Mesendoderm (in vitro differentiated cells): ENCODE data around the gene NAA40. TPM values are rescaled to one million over a fixed set of nuclear protein-coding genes. Genes with fewer than 3 reads are reported as not detected.

ENCODE experiments used
- DNase-seq: peaks from one replicate; pipeline ENCODE4 v3.0.0; 2013
- H2AK5ac ChIP-seq: 2 replicates; pipeline ENCODE4 v1.6.1; 2013; ENCODE audit warnings: low read length, inconsistent platforms
- H2BK120ac ChIP-seq: 2 replicates; pipeline ENCODE4 v1.6.1; 2013; ENCODE audit warnings: low read depth, mild to moderate bottlenecking, low read length, moderate library complexity, mixed read lengths
- H2BK15ac ChIP-seq: replicated peaks from 2 replicates; pipeline ENCODE4 v1.6.1; 2013; ENCODE audit warnings: low read depth, mild to moderate bottlenecking, moderate library complexity
- H2BK5ac ChIP-seq: 2 replicates; pipeline ENCODE4 v1.6.1; 2013; ENCODE audit warnings: low read length, inconsistent platforms
- H3K18ac ChIP-seq: 2 replicates; pipeline ENCODE4 v1.6.1; 2013; ENCODE audit warnings: mild to moderate bottlenecking, low read length, mixed read lengths
- H3K23ac ChIP-seq: one replicate; pipeline ENCODE4 v1.6.1; 2013; ENCODE audit warnings: low read length
- H3K27ac ChIP-seq: 2 replicates; pipeline ENCODE4 v1.5.1; 2013; ENCODE audit warnings: low read depth, mild to moderate bottlenecking, inconsistent platforms, low read length, moderate library complexity
- H3K27me3 ChIP-seq: 2 replicates; pipeline ENCODE4 v1.6.1; 2013; ENCODE audit warnings: low read length, control low read depth, mild to moderate bottlenecking, inconsistent platforms; ENCODE audit not compliant: insufficient read depth, poor library complexity
- H3K36me3 ChIP-seq: 2 replicates; pipeline ENCODE4 v1.6.1; 2013; ENCODE audit warnings: low read length, inconsistent platforms; ENCODE audit not compliant: control insufficient read depth, insufficient read depth
- H3K4ac ChIP-seq: one replicate; pipeline ENCODE4 v1.6.1; 2013; ENCODE audit warnings: low read depth, mild to moderate bottlenecking, low read length, moderate library complexity
- H3K4me1 ChIP-seq: 2 replicates; pipeline ENCODE4 v1.6.1; 2013; ENCODE audit warnings: low read depth, low read length, inconsistent platforms; ENCODE audit not compliant: control insufficient read depth
- H3K4me2 ChIP-seq: 2 replicates; pipeline ENCODE4 v1.6.1; 2013; ENCODE audit warnings: low read length
- H3K4me3 ChIP-seq: 2 replicates; pipeline ENCODE4 v1.5.1; 2013; ENCODE audit warnings: mild to moderate bottlenecking, low read length
- H3K56ac ChIP-seq: one replicate; pipeline ENCODE4 v1.6.1; 2013; ENCODE audit warnings: low read length
- H3K79me1 ChIP-seq: 2 replicates; pipeline ENCODE4 v1.6.1; 2013; ENCODE audit warnings: low read length, inconsistent platforms
- H3K79me2 ChIP-seq: 2 replicates; pipeline ENCODE4 v1.6.1; 2013; ENCODE audit warnings: mild to moderate bottlenecking, low read length; ENCODE audit not compliant: control insufficient read depth, insufficient read depth
- H3K9ac ChIP-seq: 2 replicates; pipeline ENCODE4 v1.6.1; 2013; ENCODE audit warnings: low read length, inconsistent platforms
- H4K5ac ChIP-seq: one replicate; pipeline ENCODE4 v1.6.1; 2013; ENCODE audit warnings: low read length
- H4K8ac ChIP-seq: one replicate; pipeline ENCODE4 v1.6.1; 2013; ENCODE audit warnings: low read depth, mild to moderate bottlenecking, control low read depth, low read length, moderate library complexity
- WGBS: extraction: QIAGEN DNeasy Blood & Tissue Kit; methylation state at CpG from one replicate; pipeline ENCODE4 v1.1.7; 2013; ENCODE audit warnings: low lambda C conversion rate, missing lambda C conversion rate; ENCODE audit not compliant: insufficient coverage; ENCODE audit errors: extremely low coverage; 5-methylcytosine and 5-hydroxymethylcytosine counted together
- polyA plus RNA-seq, 2 experiments: library from polyadenylated mRNA; stranded (reverse); fragments of 200-250 nt; gene quantifications; one replicate each; pipeline ENCODE4 v1.2.3, GENCODE V29; 2013

NAA40 gene
- 20.3 TPM for polyA plus RNA-seq (2013, experiment 1 of 2)
- 19.6 TPM for polyA plus RNA-seq (2013, experiment 2 of 2)

DNA sequence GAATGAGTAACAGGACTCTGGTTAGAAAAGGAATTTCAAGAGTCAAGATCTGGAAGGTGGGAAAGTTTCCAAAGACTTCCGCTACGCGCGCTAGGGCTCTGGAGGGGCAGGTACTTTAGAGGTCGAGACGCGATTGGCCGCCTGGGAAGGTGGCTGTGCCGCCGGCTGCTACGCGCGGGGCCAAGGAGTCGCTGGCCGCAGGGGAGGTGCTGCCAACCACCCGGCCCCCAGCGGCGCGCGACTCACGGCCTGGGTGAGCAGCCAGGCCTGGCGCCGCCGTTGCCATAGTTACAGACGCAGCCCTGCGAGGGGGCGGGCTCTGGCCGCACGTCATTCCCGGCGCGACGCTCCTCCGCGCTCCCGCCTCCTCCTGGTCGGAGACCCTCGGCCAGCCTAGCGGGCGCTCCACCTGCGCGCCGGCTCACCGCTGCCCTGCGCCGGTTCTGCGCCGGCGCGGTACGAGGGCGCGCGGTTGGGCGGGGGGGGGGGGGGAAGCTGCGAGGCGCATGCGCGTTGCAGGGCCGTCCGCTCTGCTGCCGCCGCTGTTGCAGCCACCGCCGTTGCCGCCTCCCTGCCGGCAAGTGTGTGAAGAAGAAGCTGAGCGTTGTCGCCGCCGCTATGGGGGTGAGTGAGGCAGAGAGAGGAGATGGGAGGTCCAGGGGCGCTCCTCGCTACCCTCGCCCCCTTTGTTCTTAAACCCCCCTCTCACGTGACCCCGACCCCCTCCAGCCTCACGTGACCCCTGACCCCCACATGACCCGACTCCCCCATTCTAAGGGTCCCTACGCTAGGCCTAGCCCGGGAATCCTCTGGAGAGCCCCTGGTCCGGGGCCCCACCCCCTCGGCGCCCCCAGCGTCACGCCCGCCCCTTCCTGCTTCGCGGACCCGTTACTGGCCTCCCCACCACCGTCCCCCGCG, at the start of gene NAA40:
Gene NAA40, plus strand, starts transcription at position 524 of the 918 bp plus-strand sequence. Its CDS starts 95 bp downstream, at position 619.
- H3K9ac ChIP-seq = peak within 1 kb of the TSS; percentile 89
- no peaks in the 10 kb centered on the region for H3K27me3 ChIP-seq
- H2AK5ac ChIP-seq = peak within 1 kb of the TSS; percentile 88
- peak within 1 kb of the TSS; percentile 100 for H3K4me2 ChIP-seq
- H2BK15ac ChIP-seq = no peak within 1 kb of the TSS
- DNase-seq = peak; percentile 99
- H2BK120ac ChIP-seq = no peak within 1 kb of the TSS
- H3K27ac ChIP-seq = peak within 1 kb of the TSS; percentile 94
- no peak within 1 kb of the TSS for H4K5ac ChIP-seq
- H3K36me3 ChIP-seq = no peaks in the 10 kb centered on the region
- no peak within 1 kb of the TSS for H4K8ac ChIP-seq
- no peaks in the 10 kb centered on the region for H3K4me1 ChIP-seq
- peak within 1 kb of the TSS; percentile 89 for H3K4me3 ChIP-seq
- H3K56ac ChIP-seq = peak within 1 kb of the TSS; percentile 98
- H3K18ac ChIP-seq = peak within 1 kb of the TSS; percentile 85
- H3K4ac ChIP-seq = peak within 1 kb of the TSS; percentile 95
- H3K23ac ChIP-seq = peak within 1 kb of the TSS; percentile 89
- H2BK5ac ChIP-seq = peak within 1 kb of the TSS; percentile 76
- peaks cover 20% of the 10 kb centered on the region for H3K79me1 ChIP-seq
- peaks cover 24% of the 10 kb centered on the region for H3K79me2 ChIP-seq
- no CpG with 5 or more reads among the region's 92 CpGs for WGBS

DNA sequence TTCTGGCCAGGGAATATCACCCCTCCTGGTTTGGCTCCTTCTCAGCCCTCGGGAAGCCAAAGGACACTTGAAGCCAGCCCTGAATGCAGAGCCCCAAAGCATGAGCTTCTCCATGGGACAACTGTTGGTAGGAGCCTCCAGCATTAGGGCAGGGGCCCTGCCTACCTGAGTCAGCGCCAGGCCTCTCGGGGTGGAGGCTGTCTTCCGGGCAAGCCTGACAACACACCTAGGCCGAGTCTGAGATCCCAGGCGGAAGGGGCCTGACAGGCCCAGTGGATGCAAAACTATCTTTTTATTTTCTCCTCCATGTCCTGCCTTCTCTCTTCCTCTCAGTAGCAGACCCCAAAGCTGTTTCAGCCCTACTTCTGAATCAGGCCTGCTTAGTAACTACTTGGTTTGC, 49.5 kb upstream of the NAA40 start:
- H2AK5ac ChIP-seq = no peak overlapping the region
- H2BK120ac ChIP-seq = no peak overlapping the region
- H3K4me1 ChIP-seq = peaks cover 19% of the 10 kb centered on the region
- H3K27me3 ChIP-seq = no peaks in the 10 kb centered on the region
- H3K23ac ChIP-seq = no peak overlapping the region
- peak overlapping the region; percentile 94 for H3K56ac ChIP-seq
- H3K9ac ChIP-seq = no peak overlapping the region
- H3K36me3 ChIP-seq = no peaks in the 10 kb centered on the region
- H3K4ac ChIP-seq = no peak overlapping the region
- H3K79me1 ChIP-seq = peaks cover 32% of the 10 kb centered on the region
- H3K4me2 ChIP-seq = no peak overlapping the region
- H2BK15ac ChIP-seq = no peak overlapping the region
- H4K5ac ChIP-seq = no peak overlapping the region
- H3K27ac ChIP-seq = no peak overlapping the region
- no peak for DNase-seq
- no peak overlapping the region for H4K8ac ChIP-seq
- peaks cover 51% of the 10 kb centered on the region for H3K79me2 ChIP-seq
- no peak overlapping the region for H2BK5ac ChIP-seq
- WGBS = no CpG with 5 or more reads among the region's 6 CpGs
- no peak overlapping the region for H3K4me3 ChIP-seq
- H3K18ac ChIP-seq = no peak overlapping the region

DNA sequence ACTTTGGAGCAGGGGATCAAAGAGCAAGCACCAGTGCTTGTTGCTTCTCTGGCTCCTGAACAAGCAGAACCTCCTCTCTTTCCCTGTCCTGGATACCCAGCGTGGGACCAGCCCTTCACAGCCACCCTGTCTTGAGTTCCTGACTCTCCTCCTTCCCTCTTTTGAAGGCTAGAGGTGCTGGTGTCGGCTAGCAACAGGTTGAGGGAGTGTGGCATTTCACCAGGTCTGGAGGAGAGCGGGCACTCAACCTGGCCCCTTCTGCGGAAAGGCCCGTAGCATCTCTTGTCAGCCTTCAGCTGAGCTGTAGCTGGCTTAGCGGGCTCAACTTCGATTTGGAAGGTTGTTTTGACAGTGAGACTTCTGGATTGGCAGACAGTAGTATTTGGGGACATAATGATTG, 48.4 kb upstream of the NAA40 start:
- H4K8ac ChIP-seq = no peak overlapping the region
- H3K27ac ChIP-seq = no peak overlapping the region
- no peak for DNase-seq
- no peak overlapping the region for H2BK120ac ChIP-seq
- no peaks in the 10 kb centered on the region for H3K36me3 ChIP-seq
- no peak overlapping the region for H3K4ac ChIP-seq
- H3K79me2 ChIP-seq = peaks cover 42% of the 10 kb centered on the region
- H3K23ac ChIP-seq = no peak overlapping the region
- no peak overlapping the region for H2AK5ac ChIP-seq
- no peak overlapping the region for H3K9ac ChIP-seq
- no peak overlapping the region for H2BK15ac ChIP-seq
- no peak overlapping the region for H3K4me3 ChIP-seq
- peaks cover 31% of the 10 kb centered on the region for H3K79me1 ChIP-seq
- H3K27me3 ChIP-seq = no peaks in the 10 kb centered on the region
- no CpG with 5 or more reads among the region's 7 CpGs for WGBS
- H3K56ac ChIP-seq = no peak overlapping the region
- H3K18ac ChIP-seq = no peak overlapping the region
- no peak overlapping the region for H2BK5ac ChIP-seq
- H4K5ac ChIP-seq = no peak overlapping the region
- H3K4me1 ChIP-seq = peaks cover 19% of the 10 kb centered on the region
- H3K4me2 ChIP-seq = no peak overlapping the region

DNA sequence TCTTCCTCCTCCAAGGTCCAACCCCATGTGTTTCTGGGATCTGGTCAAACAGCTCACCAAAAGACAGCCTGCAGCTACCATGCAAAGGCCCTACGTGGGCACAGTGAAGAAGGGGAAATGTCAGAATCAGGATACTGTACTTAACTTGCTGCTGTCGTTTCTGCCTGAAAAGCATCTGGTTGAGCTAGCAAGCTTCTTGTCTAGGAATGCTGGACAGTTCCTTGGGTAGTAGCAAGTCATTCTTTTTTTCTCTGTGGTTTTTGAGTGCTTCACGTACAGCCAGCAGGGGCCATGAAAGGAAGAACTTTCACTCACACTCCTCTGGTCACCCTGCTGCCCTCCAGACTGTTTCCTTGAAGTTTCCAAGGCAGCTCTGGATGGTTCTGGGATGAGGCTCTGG, 46.6 kb upstream of the NAA40 start:
- no peak overlapping the region for H3K4me3 ChIP-seq
- no peak overlapping the region for H3K9ac ChIP-seq
- no peak overlapping the region for H4K8ac ChIP-seq
- H4K5ac ChIP-seq = no peak overlapping the region
- no peaks in the 10 kb centered on the region for H3K27me3 ChIP-seq
- H2BK15ac ChIP-seq = no peak overlapping the region
- H3K27ac ChIP-seq = no peak overlapping the region
- peaks cover 13% of the 10 kb centered on the region for H3K4me1 ChIP-seq
- no peak overlapping the region for H3K18ac ChIP-seq
- no peak overlapping the region for H3K56ac ChIP-seq
- no peak overlapping the region for H3K23ac ChIP-seq
- H2BK5ac ChIP-seq = no peak overlapping the region
- no peak overlapping the region for H3K4ac ChIP-seq
- H3K36me3 ChIP-seq = peaks cover 5% of the 10 kb centered on the region
- peaks cover 31% of the 10 kb centered on the region for H3K79me1 ChIP-seq
- no peak overlapping the region for H3K4me2 ChIP-seq
- WGBS = no CpG with 5 or more reads among the region's 3 CpGs
- H2BK120ac ChIP-seq = no peak overlapping the region
- H2AK5ac ChIP-seq = no peak overlapping the region
- H3K79me2 ChIP-seq = peaks cover 41% of the 10 kb centered on the region
- DNase-seq = no peak

DNA sequence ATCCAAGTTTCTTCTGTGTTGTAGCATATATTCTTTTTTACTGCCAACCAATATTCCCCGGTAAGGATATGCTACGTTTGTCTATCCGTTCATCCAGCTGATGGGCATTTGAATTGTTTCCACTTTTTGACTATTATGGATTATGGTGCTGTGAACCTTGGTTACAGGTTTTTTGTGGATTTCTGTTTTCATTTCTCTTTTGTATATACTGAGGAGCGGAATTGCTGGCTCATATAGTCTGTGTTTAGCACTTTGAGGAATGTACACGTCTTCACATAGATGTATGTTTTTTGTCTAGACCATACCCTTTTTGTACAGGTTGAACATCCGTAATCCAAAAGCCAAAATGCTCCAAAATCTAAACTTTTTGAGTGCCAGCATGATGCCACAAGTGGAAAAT, 45.4 kb upstream of the NAA40 start:
- H2AK5ac ChIP-seq = no peak overlapping the region
- H2BK5ac ChIP-seq = no peak overlapping the region
- H4K8ac ChIP-seq = no peak overlapping the region
- H3K4me1 ChIP-seq = peaks cover 7% of the 10 kb centered on the region
- H2BK120ac ChIP-seq = no peak overlapping the region
- H3K56ac ChIP-seq = no peak overlapping the region
- no peak overlapping the region for H3K4me2 ChIP-seq
- no CpG with 5 or more reads among the region's 6 CpGs for WGBS
- H3K27me3 ChIP-seq = no peaks in the 10 kb centered on the region
- DNase-seq = no peak
- no peak overlapping the region for H3K27ac ChIP-seq
- no peak overlapping the region for H2BK15ac ChIP-seq
- no peak overlapping the region for H3K23ac ChIP-seq
- H3K79me1 ChIP-seq = peaks cover 31% of the 10 kb centered on the region
- no peak overlapping the region for H3K18ac ChIP-seq
- no peak overlapping the region for H3K4me3 ChIP-seq
- no peak overlapping the region for H3K4ac ChIP-seq
- H3K9ac ChIP-seq = no peak overlapping the region
- H4K5ac ChIP-seq = no peak overlapping the region
- peaks cover 5% of the 10 kb centered on the region for H3K36me3 ChIP-seq
- H3K79me2 ChIP-seq = peaks cover 41% of the 10 kb centered on the region
